HepG2 (cell line): Measurements from ENCODE around the gene RSL1D1. TPM values are rescaled to one million over a fixed set of nuclear protein-coding genes. Genes with fewer than 3 reads are reported as not detected.

Experiments used
- CBFB ChIP-seq: sonication (generic); formaldehyde crosslinking; IDR thresholded peaks from 2 replicates; pipeline ENCODE4 v1.4.0; 2020; ENCODE audit warnings: missing genetic modification reagents
- FOXO1 ChIP-seq: sonication (generic); formaldehyde crosslinking; IDR thresholded peaks from 2 replicates; pipeline ENCODE4 v1.4.0; 2020; ENCODE audit warnings: missing genetic modification reagents
- MEF2D ChIP-seq: sonication (generic); formaldehyde crosslinking; IDR thresholded peaks from 2 replicates; pipeline ENCODE4 v1.5.1; 2020; ENCODE audit warnings: mild to moderate bottlenecking, missing genetic modification reagents
- NONO ChIP-seq, 2 experiments: fragments of 450-650 bp in 1 of 2; sonication (generic) in 1 of 2; formaldehyde crosslinking in 1 of 2; IDR thresholded peaks in 1 of 2; conservative IDR thresholded peaks in 1 of 2; 2 replicates each; pipeline versions ENCODE4 v1.6.1 to v1.8.0; 2017 to 2022; ENCODE audit warnings: mild to moderate bottlenecking in 1 of 2, missing genetic modification reagents in 1 of 2, moderate library complexity in 1 of 2
- PHF5A ChIP-seq: IDR thresholded peaks from one replicate; pipeline ENCODE4 v1.6.1; 2018; ENCODE audit warnings: low read depth, missing genetic modification reagents; ENCODE audit not compliant: unreplicated experiment
- RAD51 ChIP-seq: fragments of 450-650 bp; IDR thresholded peaks from 2 replicates; pipeline ENCODE4 v1.6.1; 2016; ENCODE audit warnings: borderline replicate concordance
- RFXAP ChIP-seq: sonication (generic); formaldehyde crosslinking; IDR thresholded peaks from 2 replicates; pipeline ENCODE4 v1.4.0; 2020; ENCODE audit warnings: missing genetic modification reagents, borderline replicate concordance
- SALL1 ChIP-seq: sonication (generic); formaldehyde crosslinking; IDR thresholded peaks from 2 replicates; pipeline ENCODE4 v1.8.0; 2022; ENCODE audit warnings: mild to moderate bottlenecking, missing genetic modification reagents
- SRSF1 ChIP-seq: fragments of 200-400 bp; formaldehyde crosslinking; optimal IDR thresholded peaks from 2 replicates; pipeline ENCODE3; 2017; ENCODE audit warnings: mild to moderate bottlenecking, low read depth, low read length, moderate library complexity
- SYNCRIP ChIP-seq: fragments of 200-400 bp; formaldehyde crosslinking; IDR thresholded peaks from 2 replicates; pipeline ENCODE4 v1.6.1; 2018; ENCODE audit warnings: mild to moderate bottlenecking, low read depth, low read length; ENCODE audit not compliant: insufficient read depth
- WIZ ChIP-seq: sonication (generic); formaldehyde crosslinking; IDR thresholded peaks from 2 replicates; pipeline ENCODE4 v1.5.1; 2020; ENCODE audit warnings: mild to moderate bottlenecking, missing genetic modification reagents
- ZKSCAN8 ChIP-seq: IDR thresholded peaks from 2 replicates; pipeline ENCODE4 v1.6.1; 2016; ENCODE audit warnings: borderline replicate concordance, missing genetic modification reagents, missing compliant biosample characterization
- ZNF101 ChIP-seq: sonication (generic); formaldehyde crosslinking; IDR thresholded peaks from 2 replicates; pipeline ENCODE4 v1.4.0; 2020; ENCODE audit warnings: mild to moderate bottlenecking, low read depth, missing genetic modification reagents, borderline replicate concordance
- ZNF484 ChIP-seq: sonication (generic); formaldehyde crosslinking; IDR thresholded peaks from 2 replicates; pipeline ENCODE4 v1.5.1; 2020; ENCODE audit warnings: mild to moderate bottlenecking, low read depth, missing genetic modification reagents, borderline replicate concordance
- ZNF557 ChIP-seq: sonication (generic); formaldehyde crosslinking; IDR thresholded peaks from 2 replicates; pipeline ENCODE4 v1.4.0; 2020; ENCODE audit warnings: missing genetic modification reagents
- ZSCAN29 ChIP-seq: sonication (generic); formaldehyde crosslinking; conservative IDR thresholded peaks from 2 replicates; pipeline ENCODE4 v1.4.0; 2020; ENCODE audit warnings: mild to moderate bottlenecking, missing genetic modification reagents
- polyA plus RNA-seq, 8 experiments: library from polyadenylated mRNA; depleted of rRNA in 3 of 8; stranded (reverse) in 7 of 8; unstranded in 1 of 8; fragments of >200 nt; fragmentation: Illumina TruSeq in 4 of 8; extraction: Trizol in 4 of 8; gene quantifications; 2 replicates each; pipeline versions ENCODE4 v1.2.1 to v1.2.3, GENCODE V29; 2011 to 2016; ENCODE audit warnings: low read depth in 4 of 8, missing spikeins in 1 of 8, mixed read lengths in 1 of 8; ENCODE audit not compliant: insufficient read depth in 1 of 8
- total RNA-seq, 5 experiments: library from RNA; depleted of rRNA; stranded (reverse); fragments of >200 nt; fragmentation: Illumina TruSeq; extraction: Trizol; gene quantifications; 2 replicates each; pipeline ENCODE4 v1.2.3, GENCODE V29; 2016; ENCODE audit warnings: low read depth in 1 of 5
- TF ChIP-seq, protein P1 (sequence below): sonication (generic); formaldehyde crosslinking; IDR thresholded peaks from 2 replicates; pipeline ENCODE4 v1.8.0; 2022; ENCODE audit warnings: missing genetic modification reagents, mild to moderate bottlenecking, moderate library complexity, borderline replicate concordance
- TF ChIP-seq, protein P2 (sequence below): sonication (generic); formaldehyde crosslinking; IDR thresholded peaks from 2 replicates; pipeline ENCODE4 v1.9.0; 2021; ENCODE audit warnings: missing genetic modification reagents, borderline replicate concordance
- TF ChIP-seq, protein P3 (sequence below): sonication (generic); formaldehyde crosslinking; IDR thresholded peaks from 2 replicates; pipeline ENCODE4 v1.5.1; 2020; ENCODE audit warnings: mild to moderate bottlenecking, missing genetic modification reagents, borderline replicate concordance
- TF ChIP-seq, protein P4 (sequence below), 2 experiments: sonication (generic) in 1 of 2; formaldehyde crosslinking in 1 of 2; IDR thresholded peaks; 2 replicates each; pipeline versions ENCODE4 v1.5.1 to v1.6.1; 2011 to 2020; ENCODE audit warnings: borderline replicate concordance in 1 of 2, low read depth in 1 of 2, low read length in 1 of 2, mild to moderate bottlenecking in 1 of 2, missing genetic modification reagents in 1 of 2, moderate library complexity in 1 of 2

RSL1D1 gene
- total and polyA plus RNA-seq, 2 of the 13 experiments (the other 11 are each of a cell fraction or from before 2014, with no cell fraction given) = 187 to 343 TPM

DNA sequence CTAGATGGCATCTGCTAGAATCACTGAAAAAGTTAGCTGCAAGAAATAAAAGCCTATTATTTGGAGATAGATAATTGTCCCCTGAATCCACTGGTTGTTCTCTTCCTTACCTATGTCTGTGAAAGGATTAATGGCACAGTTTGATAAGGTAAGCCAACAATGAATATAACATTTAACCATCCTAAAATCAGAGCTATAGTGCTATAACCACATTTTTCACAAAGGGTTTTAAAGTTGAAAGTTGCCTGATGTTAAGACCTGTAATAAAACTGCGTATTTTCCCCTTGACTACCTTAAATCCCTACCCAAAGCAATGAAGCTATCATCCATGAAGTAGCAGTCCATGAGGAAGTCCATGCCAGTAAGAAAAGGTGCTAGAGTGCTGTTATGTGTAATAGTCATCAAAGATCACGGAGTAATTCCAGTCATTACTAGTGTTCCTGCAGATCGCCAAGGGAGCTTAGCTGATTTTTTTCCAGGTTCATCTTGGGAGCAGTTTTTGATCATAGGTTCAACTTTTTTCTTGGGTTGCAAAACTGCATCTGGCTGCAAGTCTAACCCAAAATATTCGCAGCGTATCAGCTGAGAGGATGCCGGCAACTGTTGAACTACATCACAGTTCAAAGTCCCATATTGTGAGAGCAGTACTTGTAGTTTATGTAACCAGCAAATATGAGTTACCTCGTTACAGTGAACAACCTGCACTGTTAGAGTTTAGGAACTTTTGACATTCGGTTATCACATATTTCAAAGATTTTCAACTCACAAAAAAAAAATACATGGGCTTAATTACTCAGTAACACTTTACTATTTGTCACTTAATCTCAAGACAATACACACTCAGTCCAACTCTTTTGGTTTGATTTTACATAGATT is 18.2 kb upstream of the RSL1D1 start (continued):
- TF ChIP-seq, protein P1, sequence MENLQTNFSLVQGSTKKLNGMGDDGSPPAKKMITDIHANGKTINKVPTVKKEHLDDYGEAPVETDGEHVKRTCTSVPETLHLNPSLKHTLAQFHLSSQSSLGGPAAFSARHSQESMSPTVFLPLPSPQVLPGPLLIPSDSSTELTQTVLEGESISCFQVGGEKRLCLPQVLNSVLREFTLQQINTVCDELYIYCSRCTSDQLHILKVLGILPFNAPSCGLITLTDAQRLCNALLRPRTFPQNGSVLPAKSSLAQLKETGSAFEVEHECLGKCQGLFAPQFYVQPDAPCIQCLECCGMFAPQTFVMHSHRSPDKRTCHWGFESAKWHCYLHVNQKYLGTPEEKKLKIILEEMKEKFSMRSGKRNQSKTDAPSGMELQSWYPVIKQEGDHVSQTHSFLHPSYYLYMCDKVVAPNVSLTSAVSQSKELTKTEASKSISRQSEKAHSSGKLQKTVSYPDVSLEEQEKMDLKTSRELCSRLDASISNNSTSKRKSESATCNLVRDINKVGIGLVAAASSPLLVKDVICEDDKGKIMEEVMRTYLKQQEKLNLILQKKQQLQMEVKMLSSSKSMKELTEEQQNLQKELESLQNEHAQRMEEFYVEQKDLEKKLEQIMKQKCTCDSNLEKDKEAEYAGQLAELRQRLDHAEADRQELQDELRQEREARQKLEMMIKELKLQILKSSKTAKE = no peak
- TF ChIP-seq PHF5A (CRISPR knock-in tag) (peak; percentile 31), MEF2D (CRISPR knock-in tag) (no peak; the same call in 1 of the 2 replicates), RAD51 (no peak), ZNF557 (CRISPR knock-in tag) (no peak), SALL1 (CRISPR knock-in tag) (peak; percentile 58; the same call in 1 of the 2 replicates), ZKSCAN8 (CRISPR knock-in tag) (peak; percentile 57; the same call in 1 of the 2 replicates), RFXAP (CRISPR knock-in tag) (no peak), NONO (IDR thresholded peaks at IDR 0.05) (no peak), NONO (CRISPR knock-in tag; conservative IDR thresholded peaks at IDR 0.05) (peak; percentile 60), SRSF1 (no peak), SYNCRIP (no peak), WIZ (CRISPR knock-in tag) (no peak), ZNF101 (CRISPR knock-in tag) (no peak), ZNF484 (CRISPR knock-in tag) (no peak), ZSCAN29 (CRISPR knock-in tag) (peak; percentile 94), FOXO1 (CRISPR knock-in tag) (peak; percentile 55; the same call in 1 of the 2 replicates), CBFB (CRISPR knock-in tag) (no peak)
- TF ChIP-seq, protein P2, sequence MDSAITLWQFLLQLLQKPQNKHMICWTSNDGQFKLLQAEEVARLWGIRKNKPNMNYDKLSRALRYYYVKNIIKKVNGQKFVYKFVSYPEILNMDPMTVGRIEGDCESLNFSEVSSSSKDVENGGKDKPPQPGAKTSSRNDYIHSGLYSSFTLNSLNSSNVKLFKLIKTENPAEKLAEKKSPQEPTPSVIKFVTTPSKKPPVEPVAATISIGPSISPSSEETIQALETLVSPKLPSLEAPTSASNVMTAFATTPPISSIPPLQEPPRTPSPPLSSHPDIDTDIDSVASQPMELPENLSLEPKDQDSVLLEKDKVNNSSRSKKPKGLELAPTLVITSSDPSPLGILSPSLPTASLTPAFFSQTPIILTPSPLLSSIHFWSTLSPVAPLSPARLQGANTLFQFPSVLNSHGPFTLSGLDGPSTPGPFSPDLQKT (CRISPR knock-in tag) = no peak
- TF ChIP-seq, protein P3, sequence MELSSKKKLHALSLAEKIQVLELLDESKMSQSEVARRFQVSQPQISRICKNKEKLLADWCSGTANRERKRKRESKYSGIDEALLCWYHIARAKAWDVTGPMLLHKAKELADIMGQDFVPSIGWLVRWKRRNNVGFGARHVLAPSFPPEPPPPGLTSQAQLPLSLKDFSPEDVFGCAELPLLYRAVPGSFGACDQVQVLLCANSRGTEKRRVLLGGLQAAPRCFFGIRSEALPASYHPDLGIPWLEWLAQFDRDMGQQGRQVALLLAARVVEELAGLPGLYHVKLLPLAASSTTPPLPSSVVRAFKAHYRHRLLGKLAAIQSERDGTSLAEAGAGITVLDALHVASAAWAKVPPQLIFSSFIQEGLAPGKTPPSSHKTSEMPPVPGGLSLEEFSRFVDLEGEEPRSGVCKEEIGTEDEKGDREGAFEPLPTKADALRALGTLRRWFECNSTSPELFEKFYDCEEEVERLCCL (CRISPR knock-in tag) = no peak
- TF ChIP-seq, protein P4, sequence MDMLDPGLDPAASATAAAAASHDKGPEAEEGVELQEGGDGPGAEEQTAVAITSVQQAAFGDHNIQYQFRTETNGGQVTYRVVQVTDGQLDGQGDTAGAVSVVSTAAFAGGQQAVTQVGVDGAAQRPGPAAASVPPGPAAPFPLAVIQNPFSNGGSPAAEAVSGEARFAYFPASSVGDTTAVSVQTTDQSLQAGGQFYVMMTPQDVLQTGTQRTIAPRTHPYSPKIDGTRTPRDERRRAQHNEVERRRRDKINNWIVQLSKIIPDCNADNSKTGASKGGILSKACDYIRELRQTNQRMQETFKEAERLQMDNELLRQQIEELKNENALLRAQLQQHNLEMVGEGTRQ (IDR thresholded peaks at IDR 0.05; ENCODE audit: low read depth, low read length) = no peak
- TF ChIP-seq, protein P4 (CRISPR knock-in tag; IDR thresholded peaks at IDR 0.05; ENCODE audit: borderline replicate concordance) = no peak
